ENCODE data around the gene POGZ.

POGZ gene

GRCh38 chr1:151370211-151370911 is 88.9 kb downstream of the POGZ start:
- DNase-seq = no peak

DNA sequence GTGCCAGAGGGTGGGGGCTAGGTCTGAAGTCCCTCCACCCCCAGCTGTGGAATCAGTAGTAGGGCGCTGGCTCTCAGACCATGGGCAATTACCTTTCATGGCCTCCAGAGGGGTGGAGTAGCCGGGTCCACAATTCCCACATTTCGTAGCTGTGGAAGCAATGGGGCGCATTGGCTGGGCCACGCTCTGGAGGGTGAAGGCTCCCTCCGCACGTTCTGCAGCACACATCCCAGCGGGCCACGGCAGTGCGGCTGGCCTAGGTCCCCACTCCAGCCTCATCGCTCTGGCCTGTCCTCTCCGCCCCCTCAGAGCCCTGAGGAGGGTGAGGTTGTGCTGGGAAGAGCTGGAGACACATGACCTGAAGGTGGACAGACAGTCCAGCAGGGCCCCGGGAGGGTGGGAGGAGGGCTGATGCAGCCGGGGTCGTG is 89.7 kb downstream of the POGZ start:
- DNase-seq = no peak

- DNase-seq = no peak
Observed at GRCh38 chr1:151369302-151369610, 90.0 kb downstream of the POGZ start.

DNA sequence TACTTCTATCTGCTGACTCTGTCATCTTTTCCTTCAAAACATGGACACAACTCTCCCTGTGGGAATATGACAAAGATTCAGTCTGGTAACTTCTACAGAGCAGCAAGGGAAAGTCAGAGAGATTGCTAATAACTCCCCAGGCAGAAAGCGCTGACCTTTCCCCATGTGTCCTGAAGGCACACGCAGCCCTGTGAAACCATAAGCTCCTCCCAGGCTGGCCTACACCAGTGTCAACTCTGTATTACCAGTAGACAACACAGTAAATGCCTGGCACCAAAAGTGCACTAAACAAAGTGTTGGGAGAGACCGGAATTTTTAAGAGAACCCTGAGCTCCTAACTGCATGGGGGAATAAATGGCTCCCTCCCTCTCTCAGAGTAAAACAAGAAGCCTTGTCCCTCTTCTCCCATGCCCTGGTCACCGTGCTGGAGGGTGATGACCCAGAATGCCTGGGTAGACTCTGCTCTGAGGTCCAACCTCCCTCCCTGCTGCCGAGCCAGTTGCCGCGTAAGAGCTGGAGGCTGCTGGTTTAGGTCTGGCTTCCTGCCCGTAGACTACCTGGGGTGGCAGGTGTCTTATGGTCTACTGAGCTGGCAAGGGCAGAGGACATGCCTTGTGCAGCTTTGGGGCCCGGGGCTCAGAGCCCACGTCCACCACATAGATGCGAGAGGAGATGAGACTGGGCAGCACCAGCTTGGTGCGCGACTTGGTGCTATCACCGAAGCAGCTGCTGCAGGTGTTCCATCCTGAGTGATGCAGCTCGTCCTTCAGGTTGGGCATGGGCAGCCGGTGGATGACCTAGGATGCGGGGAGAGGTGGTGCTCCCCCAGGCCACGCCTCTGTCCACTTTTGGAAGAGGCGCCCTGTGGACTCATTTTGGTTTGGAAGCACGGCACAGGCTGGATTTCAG is 90.6 kb downstream of the POGZ start:
- no peak for DNase-seq

DNA sequence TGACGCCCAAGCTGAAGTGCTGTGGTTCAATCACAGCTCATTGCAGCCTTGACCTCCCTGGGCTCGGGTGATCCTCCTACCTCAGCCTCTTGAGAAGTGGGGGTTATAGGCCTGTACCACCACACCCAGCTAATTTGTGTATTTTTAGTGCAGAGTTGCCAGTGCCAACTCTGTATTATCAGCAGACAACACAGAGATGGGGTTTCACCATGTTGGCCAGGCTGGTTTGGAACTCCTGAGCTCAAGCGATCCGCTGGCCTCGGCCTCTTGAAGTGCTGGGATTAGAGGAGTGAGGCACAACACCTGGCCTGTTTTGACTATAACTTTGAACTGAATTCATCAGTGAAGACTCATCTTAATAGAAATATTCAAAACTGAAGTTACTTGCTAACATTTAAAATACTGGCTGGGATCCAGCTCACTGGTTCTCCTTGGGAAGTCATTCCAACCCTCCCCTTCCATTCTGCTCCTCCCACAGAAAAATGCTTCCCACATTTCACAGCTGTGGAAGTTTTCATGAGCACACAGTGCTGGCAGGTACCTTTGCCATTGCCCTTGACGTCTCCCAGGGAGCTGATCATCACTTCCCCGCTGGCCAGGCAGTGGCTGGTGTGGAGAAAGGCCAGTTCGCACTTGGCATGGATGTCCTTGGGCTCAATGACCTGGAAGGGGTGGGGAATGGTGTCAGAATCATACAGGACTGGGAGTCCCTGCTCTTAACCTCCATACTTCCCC is 91.5 kb downstream of the POGZ start:
- no peak for DNase-seq

- no peak for DNase-seq
Observed at GRCh38 chr1:151364996-151365395, 94.3 kb downstream of the POGZ start.

DNA sequence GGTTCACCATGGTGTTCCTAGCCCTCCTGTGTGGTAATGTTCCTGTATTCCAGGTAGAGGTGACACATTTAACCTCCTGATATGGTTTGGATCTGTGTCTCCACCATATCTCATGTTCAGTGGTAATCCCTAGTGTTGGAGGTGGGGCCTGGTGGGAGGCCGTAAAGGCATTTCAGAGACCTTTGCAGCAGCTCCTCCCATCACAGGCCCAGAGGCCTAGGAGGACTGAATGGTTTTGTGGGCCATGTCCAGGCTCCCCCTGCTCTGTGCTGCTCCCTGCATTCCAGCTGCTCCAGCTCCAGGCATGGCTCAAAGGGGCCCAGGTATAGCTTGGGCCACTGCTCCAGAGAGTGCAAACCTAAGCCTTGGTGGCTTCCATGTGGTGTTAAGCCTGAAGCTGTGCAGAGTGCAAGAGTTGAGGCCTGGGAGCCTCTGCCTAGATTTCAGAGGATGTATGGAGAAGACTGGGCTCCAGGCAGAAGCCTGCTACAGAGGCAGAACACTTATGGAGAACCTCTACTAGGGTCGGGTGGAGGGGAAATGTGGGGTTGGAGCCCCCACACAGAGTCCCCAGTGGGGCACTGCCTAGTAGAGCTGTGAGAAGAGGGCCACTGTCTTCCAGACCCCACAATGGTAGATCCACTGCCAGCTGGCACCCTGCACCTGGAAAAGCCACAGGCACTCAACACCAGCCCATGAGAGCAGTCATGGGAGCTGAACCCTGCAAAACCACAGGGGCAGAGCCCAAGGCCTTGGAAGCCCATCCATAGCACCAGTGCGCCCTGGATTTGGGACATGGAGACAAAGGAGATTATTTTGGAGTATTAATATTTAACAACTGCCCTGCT is 96.8 kb downstream of the POGZ start:
- no peak for DNase-seq

DNA sequence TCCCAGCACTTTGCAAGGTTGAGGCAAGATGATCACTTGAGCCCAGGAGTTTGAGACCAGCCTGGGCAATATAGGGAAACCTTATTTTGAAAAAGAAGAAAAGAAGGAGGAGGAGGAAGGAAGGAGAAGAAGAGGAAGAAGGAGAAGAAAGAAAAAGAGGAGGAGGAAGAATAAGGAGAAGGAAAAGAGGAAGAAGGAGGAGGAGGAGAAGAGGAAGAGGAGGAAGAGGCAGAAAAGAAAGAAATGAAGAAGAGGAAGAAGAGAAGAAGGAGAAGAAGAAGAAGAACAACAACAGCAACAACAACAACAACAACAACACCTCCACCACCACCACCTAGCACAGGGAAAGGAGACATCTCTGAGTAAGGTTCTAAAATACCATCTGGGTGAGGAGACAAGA is 97.4 kb downstream of the POGZ start:
- no peak for DNase-seq

GRCh38 chr1:151356696-151357095 is 102.6 kb downstream of the POGZ start:
- DNase-seq = no peak

Measured in NCI-H1417 treated with DMSO at 0.1 percent for 48 hours (cell line).